Measurements from ENCODE around the gene ZNF281. TPM values are rescaled to one million over a fixed set of nuclear protein-coding genes. Genes with fewer than 3 reads are reported as not detected.
A peak's percentile ranks its signal among the peaks of the same experiment; 100 is the strongest.

The ZNF281 gene
- total RNA-seq, 1 donor from 2014 or later, result 47.1 TPM

DNA sequence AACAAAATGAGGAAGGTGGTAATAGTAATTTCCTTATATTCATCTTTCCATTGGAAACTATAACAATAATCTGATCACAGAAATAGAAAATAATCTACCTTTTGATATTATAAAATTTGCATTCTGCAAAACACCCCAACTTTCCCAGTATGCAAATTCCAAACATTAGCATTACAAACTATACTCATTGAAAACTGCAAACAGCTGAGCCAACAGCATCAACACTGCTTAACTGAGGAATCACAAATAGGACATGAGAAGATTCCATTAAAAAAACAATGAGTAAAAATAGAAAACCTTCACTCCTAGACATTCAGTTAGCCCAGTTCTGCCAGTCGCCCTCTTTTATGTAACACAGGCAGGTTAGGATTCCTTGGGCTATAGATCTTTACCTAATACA lies 18.1 kb downstream of the ZNF281 start:
- Histone ChIP-seq H3K9ac (no peak overlapping the region), H3K9me3 (ENCODE audit: low read depth) (no peaks in the 10 kb centered on the region), H3K4me2 (no peak overlapping the region), H3K27ac (no peak overlapping the region), H4K20me1 (ENCODE audit: low read depth) (no peaks in the 10 kb centered on the region), H3K4me3 (no peak overlapping the region), H3K4me1 (peaks cover 4% of the 10 kb centered on the region), H3K36me3 (no peaks in the 10 kb centered on the region), H3F3A (ENCODE audit: low read depth) (peaks cover 9% of the 10 kb centered on the region), H3K27me3 (no peaks in the 10 kb centered on the region), H3K79me2 (ENCODE audit: low read depth) (no peaks in the 10 kb centered on the region), H2AFZ (replicated peaks) (no peak overlapping the region)
- H3K9me3 Mint-ChIP-seq, result no peaks in the 10 kb centered on the region
- H3K4me1 Mint-ChIP-seq, result peaks cover 10% of the 10 kb centered on the region
- no peak for DNase-seq (ENCODE audit: low spot score)
- TF ChIP-seq CTCF (IDR thresholded peaks at IDR 0.05) (no peak), EZH2 (IDR thresholded peaks at IDR 0.05) (no peak)
- no peak overlapping the region for H3K27ac Mint-ChIP-seq
- no peaks in the 10 kb centered on the region for H3K36me3 Mint-ChIP-seq
- no peak overlapping the region for H3K4me3 Mint-ChIP-seq
- no peaks in the 10 kb centered on the region for H3K27me3 Mint-ChIP-seq (ENCODE audit: insufficient read depth, low read depth)

DNA sequence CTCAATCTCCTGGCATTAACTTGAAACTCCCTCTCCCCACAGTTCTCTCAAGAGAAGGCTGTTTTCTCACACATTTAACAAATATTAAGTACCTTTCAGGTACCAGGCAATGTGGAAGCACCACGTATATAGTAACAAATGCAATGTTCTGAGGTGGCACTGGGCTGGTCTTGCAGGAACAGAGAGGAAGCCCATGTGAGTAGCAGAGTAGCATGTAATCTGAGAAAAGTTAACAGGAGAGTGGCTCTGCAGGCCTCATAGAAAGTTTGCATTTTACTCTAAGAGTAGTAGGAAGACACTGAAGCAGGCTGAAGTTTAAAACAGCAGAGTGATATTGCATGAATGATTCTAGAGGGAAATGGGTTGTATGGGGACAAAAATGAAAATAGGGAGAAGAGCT lies 21.0 kb downstream of the ZNF281 start:
- Histone ChIP-seq H3K4me1 (peaks cover 4% of the 10 kb centered on the region), H3F3A (ENCODE audit: low read depth) (peaks cover 6% of the 10 kb centered on the region), H3K9ac (no peak overlapping the region), H3K4me3 (no peak overlapping the region), H3K36me3 (no peaks in the 10 kb centered on the region), H3K27ac (peak overlapping the region; percentile 14), H3K79me2 (ENCODE audit: low read depth) (no peaks in the 10 kb centered on the region), H3K4me2 (no peak overlapping the region), H2AFZ (replicated peaks) (no peak overlapping the region), H3K27me3 (no peaks in the 10 kb centered on the region), H3K9me3 (ENCODE audit: low read depth) (no peaks in the 10 kb centered on the region), H4K20me1 (ENCODE audit: low read depth) (no peaks in the 10 kb centered on the region)
- H3K27me3 Mint-ChIP-seq (ENCODE audit: insufficient read depth, low read depth), result no peaks in the 10 kb centered on the region
- TF ChIP-seq EZH2phosphoT487 (IDR thresholded peaks at IDR 0.05), result no peak
- no peak for TF ChIP-seq CTCF (IDR thresholded peaks at IDR 0.05)
- no peak for TF ChIP-seq EZH2 (IDR thresholded peaks at IDR 0.05)
- no peaks in the 10 kb centered on the region for H3K9me3 Mint-ChIP-seq
- no peak overlapping the region for H3K4me3 Mint-ChIP-seq
- H3K36me3 Mint-ChIP-seq, result no peaks in the 10 kb centered on the region
- DNase-seq (ENCODE audit: low spot score), result no peak
- H3K4me1 Mint-ChIP-seq, result peaks cover 10% of the 10 kb centered on the region
- H3K27ac Mint-ChIP-seq, result no peak overlapping the region

DNA sequence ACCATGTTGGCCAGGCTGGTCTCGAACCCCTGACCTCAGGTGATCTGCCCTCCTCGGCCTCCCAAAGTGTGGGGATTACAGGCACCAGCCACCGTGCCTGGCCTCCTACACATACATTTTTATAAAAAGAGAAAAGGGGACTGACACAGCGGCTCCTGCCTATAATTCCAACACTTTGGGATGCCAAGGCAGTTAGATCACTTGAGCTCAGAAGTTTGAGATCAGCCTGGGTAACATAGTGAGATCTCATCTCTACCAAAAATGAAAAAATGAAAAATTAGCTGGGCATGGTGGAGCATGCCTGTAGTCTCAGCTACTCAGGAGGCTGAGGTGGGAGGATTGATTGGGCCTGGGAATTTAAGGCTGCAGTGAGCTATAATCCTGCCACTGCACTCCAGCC lies 23.4 kb downstream of the ZNF281 start:
- Histone ChIP-seq H3K9me3 (ENCODE audit: low read depth) (no peaks in the 10 kb centered on the region), H4K20me1 (ENCODE audit: low read depth) (no peaks in the 10 kb centered on the region), H3F3A (ENCODE audit: low read depth) (no peaks in the 10 kb centered on the region), H2AFZ (replicated peaks) (no peak overlapping the region), H3K36me3 (no peaks in the 10 kb centered on the region), H3K27ac (no peak overlapping the region), H3K79me2 (ENCODE audit: low read depth) (no peaks in the 10 kb centered on the region), H3K9ac (no peak overlapping the region), H3K4me2 (no peak overlapping the region), H3K4me3 (no peak overlapping the region), H3K4me1 (no peaks in the 10 kb centered on the region), H3K27me3 (no peaks in the 10 kb centered on the region)
- Mint-ChIP-seq H3K36me3 (no peaks in the 10 kb centered on the region), H3K27ac (no peak overlapping the region), H3K27me3 (ENCODE audit: insufficient read depth, low read depth) (no peaks in the 10 kb centered on the region), H3K4me3 (no peak overlapping the region), H3K9me3 (no peaks in the 10 kb centered on the region), H3K4me1 (no peaks in the 10 kb centered on the region)
- no peak for TF ChIP-seq CTCF (IDR thresholded peaks at IDR 0.05)
- TF ChIP-seq EZH2phosphoT487 (IDR thresholded peaks at IDR 0.05), result no peak
- TF ChIP-seq EZH2 (IDR thresholded peaks at IDR 0.05), result no peak
- no peak for DNase-seq (ENCODE audit: low spot score)
